Activated CD8-positive, alpha-beta T cell treated with anti-CD3 and anti-CD28 coated beads for 36 hours (primary cell): ENCODE results near the gene PGC. TPM values are rescaled to one million over a fixed set of nuclear protein-coding genes. Genes with fewer than 3 reads are reported as not detected.

ENCODE experiments used
- ATAC-seq: fragments of 200-7000 bp; cut with Tn5 transposase; one replicate; pipeline ENCODE4 v1.10.0; 2021; ENCODE audit warnings: mild to moderate bottlenecking, moderate library complexity
- CTCF ChIA-PET: fragments of 350-600 bp; sonication (Branson Sonifier 250); formaldehyde crosslinking; loops from one replicate; lab custom pipeline; 2021; ENCODE audit warnings: antibody characterized with exemption; lab: Charles Lee
- POLR2A ChIA-PET: fragments of 350-600 bp; sonication (Branson Sonifier 250); formaldehyde crosslinking; loops from one replicate; lab custom pipeline; 2021; ENCODE audit warnings: antibody characterized with exemption; lab: Charles Lee
- DNase-seq: peaks from one replicate; pipeline ENCODE4 v3.0.0-alpha.2; 2020
- H3K27ac Mint-ChIP-seq: one replicate; pipeline ENCODE4 v1.8.0; 2021; ENCODE audit warnings: mild to moderate bottlenecking, mixed read lengths
- H3K27me3 Mint-ChIP-seq: one replicate; pipeline ENCODE4 v1.8.0; 2021; ENCODE audit warnings: mixed read lengths
- H3K36me3 Mint-ChIP-seq: one replicate; pipeline ENCODE4 v1.8.0; 2021; ENCODE audit warnings: low read depth, mixed read lengths
- H3K4me1 Mint-ChIP-seq: one replicate; pipeline ENCODE4 v1.8.0; 2021; ENCODE audit warnings: low read depth, mixed read lengths
- H3K4me3 Mint-ChIP-seq: one replicate; pipeline ENCODE4 v1.8.0; 2021; ENCODE audit warnings: mild to moderate bottlenecking, moderate library complexity, mixed read lengths
- H3K9me3 Mint-ChIP-seq: one replicate; pipeline ENCODE4 v1.8.0; 2021; ENCODE audit warnings: mixed read lengths
- intact Hi-C: fragments of 100-400 bp; cut with micrococcal nuclease; formaldehyde crosslinking; loops from one replicate; pipeline ENCODE4 v1.10.0; 2022
- total RNA-seq, 2 experiments: library from RNA; stranded (reverse); gene quantifications; one replicate each; pipeline ENCODE4 v1.2.3, GENCODE V29; 2021
- TF ChIP-seq, protein P1 (sequence below): fragments of 200-600 bp; IDR thresholded peaks from one replicate; pipeline ENCODE4 v1.8.0; 2022; ENCODE audit warnings: antibody characterized with exemption, mild to moderate bottlenecking

The PGC gene
- total RNA-seq, 2 experiments from 2014 or later, result not detected

DNA sequence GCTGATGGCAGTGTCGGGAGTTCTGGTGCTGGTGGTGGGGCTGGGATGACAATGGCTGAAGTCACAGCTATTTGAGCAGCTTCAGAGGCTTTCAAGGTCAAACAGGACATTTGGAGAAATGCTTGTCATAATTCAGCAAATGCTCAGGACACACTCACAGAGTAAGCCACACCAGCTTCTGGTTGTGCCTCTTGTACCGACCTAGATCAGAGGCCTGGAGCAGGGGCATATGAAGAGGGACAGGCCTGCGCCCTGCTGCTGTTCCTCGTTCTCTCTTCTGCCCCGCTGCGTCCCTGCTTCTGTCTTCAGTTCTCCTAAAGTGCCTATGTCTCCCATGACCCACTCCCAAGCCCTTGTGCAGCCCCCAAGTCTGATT lies 893 bp upstream of the PGC start:
- no peaks in the 10 kb centered on the region for H3K4me1 Mint-ChIP-seq
- ChIA-PET POLR2A (no interaction called here), CTCF (interaction anchor here (1.2 kb wide), 1 partner anchor 65 kb away, joined by 3 read pairs; no protein-coding TSS in a partner anchor)
- DNase-seq (no peak), ATAC-seq (no peak)
- TF ChIP-seq, protein P1, sequence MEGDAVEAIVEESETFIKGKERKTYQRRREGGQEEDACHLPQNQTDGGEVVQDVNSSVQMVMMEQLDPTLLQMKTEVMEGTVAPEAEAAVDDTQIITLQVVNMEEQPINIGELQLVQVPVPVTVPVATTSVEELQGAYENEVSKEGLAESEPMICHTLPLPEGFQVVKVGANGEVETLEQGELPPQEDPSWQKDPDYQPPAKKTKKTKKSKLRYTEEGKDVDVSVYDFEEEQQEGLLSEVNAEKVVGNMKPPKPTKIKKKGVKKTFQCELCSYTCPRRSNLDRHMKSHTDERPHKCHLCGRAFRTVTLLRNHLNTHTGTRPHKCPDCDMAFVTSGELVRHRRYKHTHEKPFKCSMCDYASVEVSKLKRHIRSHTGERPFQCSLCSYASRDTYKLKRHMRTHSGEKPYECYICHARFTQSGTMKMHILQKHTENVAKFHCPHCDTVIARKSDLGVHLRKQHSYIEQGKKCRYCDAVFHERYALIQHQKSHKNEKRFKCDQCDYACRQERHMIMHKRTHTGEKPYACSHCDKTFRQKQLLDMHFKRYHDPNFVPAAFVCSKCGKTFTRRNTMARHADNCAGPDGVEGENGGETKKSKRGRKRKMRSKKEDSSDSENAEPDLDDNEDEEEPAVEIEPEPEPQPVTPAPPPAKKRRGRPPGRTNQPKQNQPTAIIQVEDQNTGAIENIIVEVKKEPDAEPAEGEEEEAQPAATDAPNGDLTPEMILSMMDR, result no peak
- H3K27me3 Mint-ChIP-seq, result no peaks in the 10 kb centered on the region
- H3K27ac Mint-ChIP-seq, result no peak overlapping the region
- intact Hi-C loops, result no loop called here
- H3K4me3 Mint-ChIP-seq, result no peak overlapping the region
- no peaks in the 10 kb centered on the region for H3K36me3 Mint-ChIP-seq
- no peaks in the 10 kb centered on the region for H3K9me3 Mint-ChIP-seq

DNA sequence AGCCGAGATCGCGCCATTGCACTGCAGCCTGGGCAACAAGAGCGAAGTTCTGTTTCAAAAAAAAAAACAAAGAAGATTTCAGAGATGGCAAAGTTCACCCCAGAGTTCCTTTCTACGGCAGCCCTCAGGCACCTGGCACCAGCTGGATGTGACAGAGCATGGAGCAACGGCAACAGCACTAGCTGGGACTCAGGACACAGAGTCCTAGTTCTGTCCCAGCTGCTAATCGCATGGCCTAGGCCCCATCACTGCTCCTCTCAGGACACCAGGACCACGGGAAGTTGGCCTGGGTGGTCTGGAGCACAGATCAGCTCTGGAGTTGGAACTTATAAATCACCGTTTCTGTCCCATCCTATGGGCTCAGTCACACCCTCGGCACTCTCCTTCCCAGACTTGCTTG lies 1.1 kb downstream of the PGC start:
- H3K27me3 Mint-ChIP-seq, result no peaks in the 10 kb centered on the region

DNA sequence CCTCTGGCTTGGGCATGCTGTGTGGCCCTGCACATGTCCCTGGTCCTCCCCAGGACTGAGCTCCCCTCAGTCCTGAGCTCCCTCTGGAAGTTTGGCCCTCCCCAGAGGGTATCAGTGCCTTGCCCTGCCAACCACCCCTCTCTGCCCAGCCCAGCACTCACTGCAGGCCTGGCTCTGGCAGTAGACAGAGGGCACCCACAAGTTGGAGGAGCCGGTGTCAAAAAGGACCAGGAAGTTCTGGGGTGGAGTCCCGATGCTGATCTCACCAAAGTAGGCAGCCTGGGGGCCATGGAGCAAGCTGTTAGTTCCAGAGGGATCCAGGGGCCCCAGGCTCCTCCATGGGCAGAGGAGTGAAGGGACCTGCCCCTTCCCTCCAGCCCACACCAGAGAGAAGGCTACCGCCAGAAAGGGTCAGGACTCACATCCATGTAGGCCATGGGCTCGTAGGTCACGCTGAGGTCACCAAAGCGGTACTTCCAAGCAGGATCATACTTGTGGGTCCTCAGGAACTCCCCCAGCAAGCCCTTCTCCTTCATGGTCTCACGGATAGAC lies 2.9 kb downstream of the PGC start:
- Mint-ChIP-seq H3K27ac (no peak overlapping the region), H3K27me3 (no peaks in the 10 kb centered on the region), H3K4me1 (no peaks in the 10 kb centered on the region), H3K9me3 (no peaks in the 10 kb centered on the region), H3K4me3 (no peak overlapping the region), H3K36me3 (no peaks in the 10 kb centered on the region)
- TF ChIP-seq, protein P1, result no peak
- intact Hi-C loops, result no loop called here
- CTCF ChIA-PET, result no interaction called here
- ATAC-seq, result no peak
- no peak for DNase-seq
- POLR2A ChIA-PET, result no interaction called here

More for the DNA sequence above, 1.1 kb downstream of the PGC start:
- Mint-ChIP-seq H3K4me1 (no peaks in the 10 kb centered on the region), H3K27ac (no peak overlapping the region), H3K36me3 (no peaks in the 10 kb centered on the region), H3K4me3 (no peak overlapping the region), H3K9me3 (no peaks in the 10 kb centered on the region)
- intact Hi-C loops, result no loop called here
- ATAC-seq (no peak), DNase-seq (no peak)
- ChIA-PET CTCF (no interaction called here), POLR2A (no interaction called here)
- TF ChIP-seq, protein P1, result no peak

DNA sequence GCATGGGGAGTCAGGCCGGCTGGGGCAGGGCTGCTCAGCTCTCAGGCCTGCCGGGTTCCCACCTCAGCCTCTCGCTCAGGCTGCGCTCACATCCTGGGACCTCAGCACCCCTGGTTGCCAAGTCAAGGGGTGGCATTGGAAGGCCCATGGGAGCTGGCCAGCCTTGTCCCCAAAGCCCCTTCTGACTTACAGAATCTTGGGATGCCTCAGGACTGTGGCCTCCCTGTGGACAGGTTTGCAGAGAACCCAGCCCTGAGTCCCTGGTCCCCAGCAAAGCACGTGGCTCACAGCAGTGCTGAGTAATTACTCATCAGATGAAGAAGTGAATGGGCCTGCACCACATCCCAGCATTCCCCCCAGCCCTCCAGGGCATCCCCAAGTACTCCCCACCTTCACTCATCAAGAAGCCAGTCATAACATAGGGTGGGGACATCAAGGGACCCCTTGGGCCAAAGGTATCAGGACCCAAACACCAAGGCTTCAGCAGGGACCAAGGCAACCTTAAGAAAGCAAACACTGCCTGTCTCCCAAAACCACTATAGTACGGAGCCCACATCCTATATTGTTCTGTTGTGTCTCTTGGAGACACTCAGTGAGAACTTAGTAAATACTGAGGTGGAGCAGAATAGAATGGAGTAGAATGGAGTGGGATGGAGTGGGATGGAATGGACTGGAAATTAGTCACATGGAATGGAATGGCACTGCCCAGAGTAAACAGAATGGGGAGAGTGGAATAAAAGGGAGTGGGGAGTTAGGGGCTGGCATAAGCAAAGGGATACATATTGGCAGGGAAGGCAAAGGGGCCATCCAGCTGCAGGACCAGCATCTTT lies 3.6 kb downstream of the PGC start:
- POLR2A ChIA-PET, result no interaction called here
- CTCF ChIA-PET, result no interaction called here
- Mint-ChIP-seq H3K4me1 (no peaks in the 10 kb centered on the region), H3K4me3 (no peak overlapping the region), H3K9me3 (no peaks in the 10 kb centered on the region), H3K27me3 (no peaks in the 10 kb centered on the region), H3K36me3 (no peaks in the 10 kb centered on the region), H3K27ac (no peak overlapping the region)
- ATAC-seq (no peak), DNase-seq (no peak)
- intact Hi-C loops, result no loop called here
- TF ChIP-seq, protein P1, result no peak
